ENCODE measurements around the gene PSMD2. TPM values are rescaled to one million over a fixed set of nuclear protein-coding genes. Genes with fewer than 3 reads are reported as not detected.

PSMD2 gene
- total RNA-seq, 1 experiment from 2014 or later, result 359 TPM

- no peaks in the 10 kb centered on the region for H3K9me3 Mint-ChIP-seq
- CTCF ChIA-PET, result interaction anchor here (0.8 to 1.0 kb wide), 2 partner anchors 10 to 15 kb away, joined by 3 read pairs; no protein-coding TSS in a partner anchor
- H3K4me1 Mint-ChIP-seq, result peaks cover 5% of the 10 kb centered on the region
- ATAC-seq (no peak; the same call in 1 of the 2 replicates), DNase-seq (ENCODE audit: low spot score) (no peak)
- POLR2A ChIA-PET, result no interaction called here
- peaks cover 57% of the 10 kb centered on the region for H3K27me3 Mint-ChIP-seq (ENCODE audit: low read depth)
- H3K4me3 Mint-ChIP-seq, result peak overlapping the region; percentile 74
- no peaks in the 10 kb centered on the region for H3K36me3 Mint-ChIP-seq
- TF ChIP-seq ELF4 (CRISPR knock-in tag; IDR thresholded peaks at IDR 0.05; ENCODE audit: low read depth) (no peak), IRF2 (CRISPR knock-in tag; IDR thresholded peaks at IDR 0.05; ENCODE audit: borderline replicate concordance, low read depth) (no peak), ZNF219 (CRISPR knock-in tag; IDR thresholded peaks at IDR 0.05; ENCODE audit: borderline replicate concordance) (no peak)
- no peak overlapping the region for H3K27ac Mint-ChIP-seq
These were observed 23.7 kb upstream of the PSMD2 start for GRCh38 chr3:184275381-184275701.

GRCh38 chr3:184275961-184276910 is 22.8 kb upstream of the PSMD2 start, which contains the start of gene ECE2:
Gene ECE2, plus strand, starts transcription at chr3:184276022. Its CDS starts 132 bp downstream, at chr3:184276154.
- POLR2A ChIA-PET, result no interaction called here
- Mint-ChIP-seq H3K9me3 (no peaks in the 10 kb centered on the region), H3K27me3 (ENCODE audit: low read depth) (peaks cover 57% of the 10 kb centered on the region), H3K4me3 (peak within 1 kb of the TSS; percentile 74), H3K36me3 (no peaks in the 10 kb centered on the region), H3K4me1 (peaks cover 5% of the 10 kb centered on the region), H3K27ac (no peak within 1 kb of the TSS)
- DNase-seq (ENCODE audit: low spot score) (no peak), ATAC-seq (peak; percentile 76)
- CTCF ChIA-PET, result interaction anchor here (0.8 to 1.0 kb wide), 2 partner anchors 9 to 16 kb away, joined by 3 read pairs; no protein-coding TSS in a partner anchor
- no peak for TF ChIP-seq ZNF317 (CRISPR knock-in tag; IDR thresholded peaks at IDR 0.05; ENCODE audit: borderline replicate concordance, low read depth)
- no peak for TF ChIP-seq USF2 (CRISPR knock-in tag; IDR thresholded peaks at IDR 0.05)
- TF ChIP-seq KAT7 (CRISPR knock-in tag; IDR thresholded peaks at IDR 0.05; ENCODE audit: borderline replicate concordance), result no peak
- no peak for TF ChIP-seq ZNF121 (CRISPR knock-in tag; IDR thresholded peaks at IDR 0.05)
- no peak for TF ChIP-seq RELA (CRISPR knock-in tag; IDR thresholded peaks at IDR 0.05; ENCODE audit: borderline replicate concordance)
- TF ChIP-seq MAX (CRISPR knock-in tag; IDR thresholded peaks at IDR 0.05), result no peak
- TF ChIP-seq ZNF425 (CRISPR knock-in tag; conservative IDR thresholded peaks at IDR 0.05), result no peak
- no peak for TF ChIP-seq SMAD3 (CRISPR knock-in tag; IDR thresholded peaks at IDR 0.05; ENCODE audit: borderline replicate concordance)
- TF ChIP-seq ZNF263 (CRISPR knock-in tag; IDR thresholded peaks at IDR 0.05; ENCODE audit: low read depth), result no peak
- TF ChIP-seq NR2C2 (CRISPR knock-in tag; IDR thresholded peaks at IDR 0.05), result no peak
- TF ChIP-seq HMGXB4 (CRISPR knock-in tag; IDR thresholded peaks at IDR 0.05), result no peak
- no peak for TF ChIP-seq USF1 (CRISPR knock-in tag; IDR thresholded peaks at IDR 0.05)
- TF ChIP-seq E2F4 (CRISPR knock-in tag; IDR thresholded peaks at IDR 0.05; ENCODE audit: borderline replicate concordance, low read depth), result no peak
- TF ChIP-seq TEAD1 (CRISPR knock-in tag; IDR thresholded peaks at IDR 0.05), result no peak
- no peak for TF ChIP-seq ZBTB21 (CRISPR knock-in tag; IDR thresholded peaks at IDR 0.05; ENCODE audit: borderline replicate concordance)
- TF ChIP-seq NFYB (CRISPR knock-in tag; conservative IDR thresholded peaks at IDR 0.05; ENCODE audit: low read depth), result no peak
- TF ChIP-seq ATF1 (CRISPR knock-in tag; IDR thresholded peaks at IDR 0.05), result no peak
- no peak for TF ChIP-seq NFATC4 (CRISPR knock-in tag; IDR thresholded peaks at IDR 0.05)
- no peak for TF ChIP-seq GTF2I (CRISPR knock-in tag; conservative IDR thresholded peaks at IDR 0.05)
- TF ChIP-seq HMGA2 (CRISPR knock-in tag; IDR thresholded peaks at IDR 0.05), result no peak

Data from WTC11 (cell line).